Astrocyte (in vitro differentiated cells and primary cell): ENCODE results near the gene CNST.

Experiments
- CTCF ChIP-seq: IDR thresholded peaks from 2 replicates; pipeline ENCODE4 v1.5.1; 2011; ENCODE audit warnings: low read depth, mild to moderate bottlenecking, inconsistent platforms, low read length, moderate library complexity; ENCODE audit not compliant: insufficient read depth
- EZH2 ChIP-seq: IDR thresholded peaks from 2 replicates; pipeline ENCODE4 v1.6.1; 2012; ENCODE audit warnings: mild to moderate bottlenecking, low read length, inconsistent platforms; ENCODE audit not compliant: insufficient read depth

GRCh38 chr1:246600579-246600978 lies 34.3 kb downstream of the CNST start:
- TF ChIP-seq CTCF (no peak), EZH2 (no peak)
